ENCODE data around the gene PTPRN2. TPM values are rescaled to one million over a fixed set of nuclear protein-coding genes. Genes with fewer than 3 reads are reported as not detected.
"Not testable (repeated sequence)": the region's sequence is repeated elsewhere in the genome, so short reads cannot be mapped to it uniquely, and the experiment has no call there.

The PTPRN2 gene
- total RNA-seq, 1 experiment from 2014 or later, result 1.1 TPM

- H3K36me3 ChIP-seq (ENCODE audit: control insufficient read depth, insufficient read depth, low read length), result no peaks in the 10 kb centered on the region
- POLR2A ChIA-PET, result no interaction called here
- no TSS peak for BruUV-seq (replicated peaks)
These were observed 128.8 kb downstream of the PTPRN2 start for GRCh38 chr7:158458716-158459282.

GRCh38 chr7:158458096-158458495 lies 129.5 kb downstream of the PTPRN2 start:
- H3K4me1 ChIP-seq (ENCODE audit: control insufficient read depth, insufficient read depth, low read length), result no peaks in the 10 kb centered on the region
- no peaks in the 10 kb centered on the region for H3K36me3 ChIP-seq (ENCODE audit: control insufficient read depth, insufficient read depth, low read length)
- H3K4me3 ChIP-seq (ENCODE audit: low read depth in 2 of 2, low read length in 2 of 2), result no peak overlapping the region
- TF ChIP-seq POLR2AphosphoS5 (IDR thresholded peaks at IDR 0.05; ENCODE audit: low read depth, low read length) (no peak), CTCF (IDR thresholded peaks at IDR 0.05) (no peak), TCF7L2 (IDR thresholded peaks at IDR 0.05; ENCODE audit: low read depth, low read length) (no peak), SIN3A (IDR thresholded peaks at IDR 0.05; ENCODE audit: borderline replicate concordance, insufficient read depth, low read depth, low read length) (no peak), REST (IDR thresholded peaks at IDR 0.05; ENCODE audit: insufficient read depth in 1 of 2, low read depth in 2 of 2, low read length in 1 of 2) (no peak)
- H3K27ac ChIP-seq (ENCODE audit: low read length), result no peak overlapping the region
- BruUV-seq (replicated peaks), result no TSS peak
- in situ Hi-C loops (cut with HindIII; ENCODE audit: low pct_unique_long_range_greater_than_20kb, low sequenced_read_pairs), result no loop called here
- ChIA-PET CTCF (no interaction called here), POLR2A (no interaction called here)
- H3K27me3 ChIP-seq (ENCODE audit: control insufficient read depth, insufficient read depth, low read length), result no peaks in the 10 kb centered on the region; the same call in 1 of the 2 replicates
- no peaks in the 10 kb centered on the region for H3K9me3 ChIP-seq (ENCODE audit: control insufficient read depth, insufficient read depth, low read depth, low read length)
- no peak for DNase-seq (ENCODE audit: low read depth, low spot score)
- intact Hi-C loops (cut with micrococcal nuclease; ENCODE audit: unreplicated experiment), result no loop called here
- no peak for ATAC-seq

More at GRCh38 chr7:158458716-158459282, 128.8 kb downstream of the PTPRN2 start:
- Histone ChIP-seq H3K4me1 (ENCODE audit: control insufficient read depth, insufficient read depth, low read length) (no peaks in the 10 kb centered on the region), H3K27ac (ENCODE audit: low read length) (no peak overlapping the region), H3K27me3 (ENCODE audit: control insufficient read depth, insufficient read depth, low read length) (no peaks in the 10 kb centered on the region; the same call in 1 of the 2 replicates), H3K9me3 (ENCODE audit: control insufficient read depth, insufficient read depth, low read depth, low read length) (no peaks in the 10 kb centered on the region), H3K4me3 (ENCODE audit: low read depth in 2 of 2, low read length in 2 of 2) (no peak overlapping the region)
- TF ChIP-seq CTCF (IDR thresholded peaks at IDR 0.05) (no peak), SIN3A (IDR thresholded peaks at IDR 0.05; ENCODE audit: borderline replicate concordance, insufficient read depth, low read depth, low read length) (no peak), POLR2AphosphoS5 (IDR thresholded peaks at IDR 0.05; ENCODE audit: low read depth, low read length) (no peak), REST (IDR thresholded peaks at IDR 0.05; ENCODE audit: insufficient read depth in 1 of 2, low read depth in 2 of 2, low read length in 1 of 2) (no peak), TCF7L2 (IDR thresholded peaks at IDR 0.05; ENCODE audit: low read depth, low read length) (no peak)
- ATAC-seq, result no peak
- in situ Hi-C loops (cut with HindIII; ENCODE audit: low pct_unique_long_range_greater_than_20kb, low sequenced_read_pairs) (no loop called here), intact Hi-C loops (cut with micrococcal nuclease; ENCODE audit: unreplicated experiment) (no loop called here)
- CTCF ChIA-PET, result no interaction called here
- no peak for DNase-seq (ENCODE audit: low read depth, low spot score)

- POLR2A ChIA-PET; H3K27me3 ChIP-seq (ENCODE audit: control insufficient read depth, insufficient read depth, low read length); CTCF ChIA-PET; in situ Hi-C loops (cut with HindIII; ENCODE audit: low pct_unique_long_range_greater_than_20kb, low sequenced_read_pairs); H3K4me3 ChIP-seq (ENCODE audit: low read depth in 2 of 2, low read length in 2 of 2); H3K9me3 ChIP-seq (ENCODE audit: control insufficient read depth, insufficient read depth, low read depth, low read length); intact Hi-C loops (cut with micrococcal nuclease; ENCODE audit: unreplicated experiment); H3K27ac ChIP-seq (ENCODE audit: low read length); DNase-seq (ENCODE audit: low read depth, low spot score); BruUV-seq (replicated peaks); H3K36me3 ChIP-seq (ENCODE audit: control insufficient read depth, insufficient read depth, low read length); H3K4me1 ChIP-seq (ENCODE audit: control insufficient read depth, insufficient read depth, low read length); ATAC-seq: not testable (repeated sequence)
These were observed 130.0 kb downstream of the PTPRN2 start for GRCh38 chr7:158457586-158457985.
